ENCODE measurements around the gene JAM3.

Gene JAM3

DNA sequence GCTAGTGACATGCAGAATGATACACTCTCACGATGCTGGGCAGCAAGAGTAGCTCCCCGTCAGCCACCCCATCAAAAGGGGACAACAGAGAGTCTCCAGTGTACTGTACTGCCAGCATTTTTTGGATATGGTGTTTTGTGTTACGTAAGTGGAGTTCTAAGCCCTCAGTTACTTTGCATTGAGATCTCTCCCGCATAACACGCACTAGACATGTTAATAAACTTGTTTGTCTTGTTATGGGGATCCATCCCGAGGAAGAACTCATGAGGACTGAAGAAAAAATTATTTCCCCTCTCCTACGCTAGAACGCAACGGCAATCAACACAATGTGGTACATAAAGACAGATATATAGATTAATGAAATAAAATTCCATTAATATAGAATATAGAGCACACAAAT lies 130.7 kb downstream of the JAM3 start:
- no peak for DNase-seq

DNA sequence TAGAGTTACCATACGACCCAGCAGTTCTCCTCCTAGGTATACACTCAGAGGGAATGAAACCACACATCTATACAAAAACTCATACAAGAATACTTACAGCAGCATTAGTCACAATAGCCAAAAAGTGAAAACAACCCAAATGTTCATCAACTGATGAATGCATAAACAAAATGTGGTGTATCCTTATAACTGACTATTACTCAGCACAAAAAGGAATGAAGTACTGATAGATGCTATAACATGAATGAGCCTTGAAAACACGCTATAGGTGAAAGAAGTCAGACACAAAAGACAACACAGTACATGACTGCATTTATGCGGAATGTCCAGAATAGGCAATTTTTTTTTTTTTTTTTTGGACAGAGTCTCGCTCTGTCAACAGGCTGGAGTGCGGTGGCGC lies 131.8 kb downstream of the JAM3 start:
- no peak for DNase-seq

All from fibroblast of skin of right biceps (primary cell).